GOT3 (cell line): ENCODE data around the gene KREMEN1.
"Not testable (repeated sequence)": the region's sequence is repeated elsewhere in the genome, so short reads cannot be mapped to it uniquely, and the experiment has no call there.

Source experiments
- DNase-seq: peaks from one replicate; lab custom pipeline; 2025; ENCODE audit warnings: mixed read lengths; lab: John Stamatoyannopoulos, UW

The KREMEN1 gene

GRCh38 chr22:29108137-29108536, 35.3 kb downstream of the KREMEN1 start:
- DNase-seq, result no peak

GRCh38 chr22:29109822-29110221, 37.0 kb downstream of the KREMEN1 start:
- DNase-seq, result no peak

DNA sequence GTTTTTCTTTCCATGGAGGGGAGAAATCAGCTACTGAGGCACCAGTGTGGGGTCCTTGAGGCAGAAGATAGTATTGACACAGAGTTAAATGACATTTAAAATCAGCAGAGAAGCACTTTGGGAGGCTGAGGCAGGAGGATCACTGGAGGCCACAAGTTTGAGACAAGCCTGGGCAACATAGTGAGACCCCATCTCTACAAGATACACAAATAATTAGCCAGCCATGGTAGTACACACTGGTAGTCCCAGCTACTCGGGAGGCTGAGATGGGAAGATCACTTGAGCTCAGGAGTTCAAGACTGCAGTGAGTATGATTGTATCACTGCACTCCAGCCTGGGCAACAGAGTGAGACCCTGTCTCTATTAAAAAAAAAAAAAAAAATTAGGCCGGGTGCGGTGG, 38.1 kb downstream of the KREMEN1 start:
- no peak for DNase-seq

GRCh38 chr22:29112121-29112520, 39.3 kb downstream of the KREMEN1 start:
- no peak for DNase-seq

DNA sequence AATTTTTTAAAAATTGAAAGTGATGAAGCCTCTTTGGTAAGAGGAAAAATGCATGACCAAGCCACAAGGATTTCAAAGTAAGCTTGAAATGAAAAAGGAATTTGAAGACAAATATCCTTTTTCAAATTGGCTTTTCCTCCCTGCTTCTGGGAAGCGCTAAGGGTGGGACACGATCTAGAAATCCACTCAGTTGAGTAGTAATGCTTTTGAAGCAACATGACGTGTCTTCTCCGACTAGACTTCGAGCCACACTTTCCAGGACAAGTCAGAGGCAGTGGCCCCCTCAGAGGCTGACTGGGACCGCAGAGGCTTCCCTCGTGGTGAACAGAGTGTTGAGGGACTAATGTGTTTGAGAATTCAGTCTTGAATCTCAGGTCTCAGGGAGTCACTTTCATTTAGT, 39.8 kb downstream of the KREMEN1 start:
- no peak for DNase-seq

- DNase-seq, result no peak
Observed at GRCh38 chr22:29113319-29113718, 40.5 kb downstream of the KREMEN1 start.

DNA sequence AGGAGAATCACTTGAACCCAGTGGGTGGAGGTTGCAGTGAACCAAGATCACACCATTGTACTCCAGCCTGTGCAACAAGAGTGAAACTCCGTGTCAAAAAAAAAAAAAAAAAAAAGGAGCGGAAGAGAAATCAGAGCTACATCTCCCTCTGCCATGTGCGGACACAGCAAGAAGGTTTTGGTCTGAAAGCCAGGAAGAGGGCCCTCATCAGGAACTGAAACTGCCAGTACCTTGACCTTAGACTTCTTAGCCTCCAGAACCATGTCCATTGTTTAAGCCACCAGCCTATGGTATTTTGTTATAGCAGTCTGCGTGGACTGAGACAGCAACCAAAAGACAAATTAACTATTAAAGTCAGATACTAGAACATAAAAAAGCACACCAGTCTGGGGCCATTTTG, 41.6 kb downstream of the KREMEN1 start:
- DNase-seq, result no peak

DNA sequence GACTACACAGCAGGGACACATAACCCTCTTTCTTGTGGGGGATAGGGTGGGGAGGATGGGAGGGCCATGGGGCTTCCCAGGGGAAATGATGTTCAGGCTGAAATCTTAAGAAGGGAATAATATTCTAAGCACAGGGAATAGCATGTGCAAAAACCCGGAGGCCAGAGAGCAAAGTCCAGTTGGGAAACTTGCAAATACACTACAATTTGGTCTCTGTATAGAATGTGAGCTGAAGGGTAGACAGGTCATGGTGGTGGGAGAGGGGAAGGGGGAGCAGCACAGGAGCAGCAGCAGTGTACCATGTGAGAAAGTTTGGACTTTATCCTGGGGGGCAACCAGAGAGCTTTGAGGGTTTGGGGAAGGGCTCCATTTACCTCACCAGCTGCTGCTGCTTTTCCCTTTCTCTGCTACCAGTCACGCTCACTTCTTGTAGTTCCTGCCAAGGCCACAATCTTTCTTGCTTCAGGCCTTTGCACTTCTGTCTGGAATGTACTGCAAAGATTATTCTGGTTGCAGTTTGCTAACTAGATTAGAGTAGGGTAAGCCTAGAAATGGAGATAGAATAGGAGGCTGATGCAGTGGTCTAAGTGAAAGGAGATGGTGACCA, 43.0 kb downstream of the KREMEN1 start:
- no peak for DNase-seq

GRCh38 chr22:29116397-29117123, 43.7 kb downstream of the KREMEN1 start:
- no peak for DNase-seq

- DNase-seq, result no peak
Observed at GRCh38 chr22:29117799-29118477, 45.1 kb downstream of the KREMEN1 start.

GRCh38 chr22:29120098-29120912, 47.5 kb downstream of the KREMEN1 start:
- not testable (repeated sequence) for DNase-seq

- no peak for DNase-seq
Observed at GRCh38 chr22:29121124-29121523, 48.3 kb downstream of the KREMEN1 start.

DNA sequence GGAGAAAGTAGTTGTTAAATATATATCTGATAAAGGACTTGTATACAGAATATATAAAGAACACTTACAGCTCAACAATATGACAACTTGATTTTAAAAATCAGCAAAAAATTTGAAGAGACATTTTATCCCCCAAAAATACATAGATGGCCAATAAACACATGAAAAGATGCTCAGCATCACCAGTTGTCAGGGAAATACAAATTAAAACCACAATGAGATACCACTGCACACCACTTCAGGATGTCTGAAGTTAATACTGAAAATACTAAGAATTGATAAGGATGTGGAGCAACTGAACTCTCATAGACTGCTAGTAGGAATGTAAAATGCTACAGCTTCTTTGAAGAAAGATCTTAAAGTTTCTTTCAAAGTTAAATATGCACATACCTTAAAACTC, 49.2 kb downstream of the KREMEN1 start:
- DNase-seq, result no peak

GRCh38 chr22:29124777-29125442, 52.1 kb downstream of the KREMEN1 start:
- DNase-seq, result no peak

DNA sequence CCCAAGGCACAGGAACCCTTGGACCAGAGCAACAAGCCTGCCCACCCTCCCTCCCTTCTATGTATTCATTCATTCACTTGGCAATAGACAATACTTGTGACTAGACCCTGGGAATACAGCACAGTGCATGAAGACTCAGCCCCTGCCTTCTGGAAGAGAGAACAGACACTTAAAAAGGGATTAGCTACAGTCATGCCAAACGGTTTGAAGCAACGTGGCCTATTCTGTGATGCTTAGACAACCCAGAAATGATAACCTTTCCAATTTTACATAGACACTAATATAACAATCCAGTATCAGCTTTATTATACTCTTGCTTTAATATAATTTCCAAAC, 52.6 kb downstream of the KREMEN1 start:
- DNase-seq, result no peak

GRCh38 chr22:29125844-29126243, 53.0 kb downstream of the KREMEN1 start:
- no peak for DNase-seq

- DNase-seq, result no peak
Observed at GRCh38 chr22:29126670-29127395, 54.0 kb downstream of the KREMEN1 start.

GRCh38 chr22:29128891-29129807, 56.3 kb downstream of the KREMEN1 start:
- DNase-seq, result no peak

GRCh38 chr22:29129808-29130140, 56.9 kb downstream of the KREMEN1 start:
- no peak for DNase-seq

DNA sequence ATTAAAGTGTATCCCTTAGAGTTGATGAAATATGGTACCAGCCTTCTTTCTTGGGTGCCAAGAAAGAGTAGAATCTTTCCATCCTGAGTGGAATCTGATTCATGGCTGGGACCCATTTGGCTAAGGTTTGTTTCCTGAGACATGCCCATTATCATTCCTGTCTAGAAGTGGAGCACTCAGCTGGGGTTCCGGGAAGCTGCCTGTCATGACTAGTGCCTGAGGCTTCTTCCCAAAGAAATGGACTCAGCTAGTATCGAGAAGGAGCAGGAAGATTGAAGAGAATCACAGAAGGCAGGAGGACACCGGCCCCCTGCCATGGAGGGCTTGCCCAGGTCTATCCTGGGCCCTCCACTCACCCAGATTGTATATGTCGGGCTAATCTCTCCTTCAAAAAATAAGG, 57.6 kb downstream of the KREMEN1 start:
- DNase-seq, result no peak
